Transverse colon (tissue), 4 donors: ENCODE measurements around the gene TEX261. TPM values are rescaled to one million over a fixed set of nuclear protein-coding genes. Genes with fewer than 3 reads are reported as not detected.

Experiments used
- DNase-seq: peaks from one replicate; pipeline ENCODE4 v3.0.0-alpha.2; 2019
- H3K27ac ChIP-seq, 4 donors: fragments of 200-600 bp; sonication (generic); 2 replicates each; pipeline ENCODE4 v1.5.1; 2016 to 2018; ENCODE audit warnings: inconsistent platforms in 4 of 4
- H3K27me3 ChIP-seq: fragments of 200-600 bp; sonication (generic); 2 replicates; pipeline ENCODE4 v1.5.1; 2017; ENCODE audit warnings: inconsistent platforms
- H3K36me3 ChIP-seq, 4 donors: fragments of 200-600 bp; sonication (generic); 2 replicates each; pipeline ENCODE4 v1.5.1; 2017 to 2019; ENCODE audit warnings: inconsistent platforms in 4 of 4
- H3K4me1 ChIP-seq, 4 donors: fragments of 200-600 bp; sonication (generic); 2 replicates each; pipeline ENCODE4 v1.5.1; 2017 to 2020; ENCODE audit warnings: inconsistent platforms in 4 of 4
- H3K4me3 ChIP-seq, 4 donors: fragments of 200-600 bp; sonication (generic); 1 replicate in 1 of 4; 2 replicates in 3 of 4; pipeline versions ENCODE4 v1.5.1 to v1.6.1; 2017 to 2019; ENCODE audit warnings: inconsistent platforms in 4 of 4
- H3K9me3 ChIP-seq, 2 donors: fragments of 200-600 bp; sonication (generic); 2 replicates each; pipeline ENCODE4 v1.5.1; 2017 to 2019; ENCODE audit warnings: inconsistent platforms in 2 of 2
- EP300 ChIP-seq: sonication (generic); formaldehyde crosslinking; IDR thresholded peaks from one replicate; pipeline ENCODE4 v1.6.1; 2017; ENCODE audit warnings: antibody characterized with exemption, low read depth
- POLR2A ChIP-seq: fragments of 450-650 bp; IDR thresholded peaks from one replicate; pipeline ENCODE4 v1.6.1; 2016; ENCODE audit warnings: antibody characterized with exemption, mild to moderate bottlenecking, moderate library complexity
- POLR2AphosphoS5 ChIP-seq, 3 donors: sonication (generic); formaldehyde crosslinking; IDR thresholded peaks; one replicate each; pipeline ENCODE4 v1.6.1; 2016; ENCODE audit warnings: antibody characterized with exemption in 3 of 3
- WGBS, 2 donors: methylation state at CpG; one replicate each; pipeline ENCODE4 v1.1.5; 2018; ENCODE audit warnings: low coverage in 1 of 2; 5-methylcytosine and 5-hydroxymethylcytosine counted together
- in situ Hi-C, 4 donors: fragments of 200-750 bp; cut with MboI; loops; one replicate each; pipeline versions ENCODE4 v1.15.0 to v1.15.1; 2017; ENCODE audit warnings: low sequenced_read_pairs in 3 of 4, low pct_ligation_motif_present in 1 of 4, low pct_unique_long_range_greater_than_20kb in 1 of 4
- intact Hi-C: fragments of 100-400 bp; cut with DNase I; formaldehyde crosslinking; loops from one replicate; pipeline ENCODE4 v1.15.1; 2023; ENCODE audit warnings: low total_unique reads
- total RNA-seq, 4 donors: library from RNA; depleted of rRNA; stranded (reverse); fragments of >200 nt; gene quantifications; one replicate each; pipeline ENCODE4 v1.1.0, GENCODE V29; 2016
- TF ChIP-seq, protein P1 (sequence below), 5 experiments: fragments of 200-600 bp in 3 of 5; fragments of 450-650 bp in 2 of 5; sonication (generic) in 3 of 5; IDR thresholded peaks; 1 replicate in 2 of 5; 2 replicates in 3 of 5; pipeline ENCODE4 v1.5.1; 2016 to 2017; ENCODE audit warnings: antibody characterized with exemption in 5 of 5, inconsistent platforms in 3 of 5, mild to moderate bottlenecking in 2 of 5, moderate library complexity in 1 of 5

Gene TEX261
- total RNA-seq, 4 donors from 2014 or later, result 14.6 to 34.5 (median 30.5) TPM

GRCh38 chr2:70939001-70939838, 55.5 kb downstream of the TEX261 start:
- TF ChIP-seq POLR2AphosphoS5 (IDR thresholded peaks at IDR 0.05) (no peak), EP300 (no peak), POLR2A (no peak)
- TF ChIP-seq, protein P1, sequence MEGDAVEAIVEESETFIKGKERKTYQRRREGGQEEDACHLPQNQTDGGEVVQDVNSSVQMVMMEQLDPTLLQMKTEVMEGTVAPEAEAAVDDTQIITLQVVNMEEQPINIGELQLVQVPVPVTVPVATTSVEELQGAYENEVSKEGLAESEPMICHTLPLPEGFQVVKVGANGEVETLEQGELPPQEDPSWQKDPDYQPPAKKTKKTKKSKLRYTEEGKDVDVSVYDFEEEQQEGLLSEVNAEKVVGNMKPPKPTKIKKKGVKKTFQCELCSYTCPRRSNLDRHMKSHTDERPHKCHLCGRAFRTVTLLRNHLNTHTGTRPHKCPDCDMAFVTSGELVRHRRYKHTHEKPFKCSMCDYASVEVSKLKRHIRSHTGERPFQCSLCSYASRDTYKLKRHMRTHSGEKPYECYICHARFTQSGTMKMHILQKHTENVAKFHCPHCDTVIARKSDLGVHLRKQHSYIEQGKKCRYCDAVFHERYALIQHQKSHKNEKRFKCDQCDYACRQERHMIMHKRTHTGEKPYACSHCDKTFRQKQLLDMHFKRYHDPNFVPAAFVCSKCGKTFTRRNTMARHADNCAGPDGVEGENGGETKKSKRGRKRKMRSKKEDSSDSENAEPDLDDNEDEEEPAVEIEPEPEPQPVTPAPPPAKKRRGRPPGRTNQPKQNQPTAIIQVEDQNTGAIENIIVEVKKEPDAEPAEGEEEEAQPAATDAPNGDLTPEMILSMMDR (IDR thresholded peaks at IDR 0.05), result no peak
- no peaks in the 10 kb centered on the region for H3K36me3 ChIP-seq
- H3K9me3 ChIP-seq, result no peaks in the 10 kb centered on the region
- intact Hi-C loops, result no loop called here
- no peak for DNase-seq
- H3K27me3 ChIP-seq, result peaks cover 10% of the 10 kb centered on the region
- H3K4me3 ChIP-seq, result no peak overlapping the region
- H3K4me1 ChIP-seq, result no peaks in the 10 kb centered on the region
- in situ Hi-C loops, result loop anchor here in 3 of 4 donors (25.0 kb wide), 1 partner anchor 627 kb away; the partner anchor contains the start of gene FAM136A (in 3 of the 3)
- no peak overlapping the region for H3K27ac ChIP-seq
- WGBS, 2 donors, result 73 to 100% methylated on average over 1 to 30 of the region's 30 CpGs

- no peak for DNase-seq
- WGBS, 2 donors, result 67% methylated on average over 3 of the region's 3 CpGs; no CpG with 5 or more reads in 1 of the 2 donors
- H3K36me3 ChIP-seq, result no peaks in the 10 kb centered on the region
- in situ Hi-C loops, result loop anchor here in 3 of 4 donors (25.0 kb wide), 1 partner anchor 626 kb away; the partner anchor contains the start of gene FAM136A (in 3 of the 3)
- H3K27me3 ChIP-seq, result peaks cover 10% of the 10 kb centered on the region
- TF ChIP-seq POLR2A (no peak), POLR2AphosphoS5 (IDR thresholded peaks at IDR 0.05) (no peak), EP300 (no peak)
- TF ChIP-seq, protein P1 (IDR thresholded peaks at IDR 0.05), result no peak
- intact Hi-C loops, result no loop called here
- H3K4me3 ChIP-seq, result no peak overlapping the region
- no peaks in the 10 kb centered on the region for H3K9me3 ChIP-seq
- no peaks in the 10 kb centered on the region for H3K4me1 ChIP-seq
- H3K27ac ChIP-seq, result no peak overlapping the region
Measured at GRCh38 chr2:70938586-70938950, 56.1 kb downstream of the TEX261 start.

- no peak overlapping the region for H3K27ac ChIP-seq
- H3K9me3 ChIP-seq, result no peaks in the 10 kb centered on the region
- 75 to 88% methylated on average over 3 to 10 of the region's 10 CpGs for WGBS, 2 donors
- TF ChIP-seq, protein P1 (IDR thresholded peaks at IDR 0.05), result no peak
- TF ChIP-seq POLR2AphosphoS5 (IDR thresholded peaks at IDR 0.05) (no peak), EP300 (no peak), POLR2A (no peak)
- H3K4me1 ChIP-seq, result no peaks in the 10 kb centered on the region
- no peak overlapping the region for H3K4me3 ChIP-seq
- no peaks in the 10 kb centered on the region for H3K36me3 ChIP-seq
- in situ Hi-C loops (loop anchor here in 3 of 4 donors (25.0 kb wide), 1 partner anchor 626 kb away; the partner anchor contains the start of gene FAM136A (in 3 of the 3)), intact Hi-C loops (no loop called here)
- H3K27me3 ChIP-seq, result peaks cover 10% of the 10 kb centered on the region
- no peak for DNase-seq
Measured at GRCh38 chr2:70937866-70938585, 56.6 kb downstream of the TEX261 start.
